A673 (cell line): ENCODE measurements around the gene HS3ST5. TPM values are rescaled to one million over a fixed set of nuclear protein-coding genes. Genes with fewer than 3 reads are reported as not detected.
"Not testable (repeated sequence)": the region's sequence is repeated elsewhere in the genome, so short reads cannot be mapped to it uniquely, and the experiment has no call there.

Experiments
- BruUV-seq: library from RNA; stranded (reverse); fragments of 400-500 nt; replicated peaks from 2 replicates; lab custom pipeline; 2021; lab: Mats Ljungman, UMichigan
- CTCF ChIA-PET: fragments of 300-600 bp; sonication (Branson Sonifier 250); formaldehyde crosslinking; loops from one replicate; lab custom pipeline; 2022; ENCODE audit warnings: antibody characterized with exemption; lab: Charles Lee
- POLR2A ChIA-PET: fragments of 300-600 bp; sonication (Branson Sonifier 250); formaldehyde crosslinking; loops from one replicate; lab custom pipeline; 2022; ENCODE audit warnings: antibody characterized with exemption; ENCODE audit not compliant: low non-redundant PET; lab: Charles Lee
- DNase-seq: peaks from one replicate; pipeline ENCODE4 v3.0.0-alpha.2; 2015; ENCODE audit warnings: low spot score
- H3K27ac ChIP-seq: fragments of 200-600 bp; sonication (generic); 2 replicates; pipeline ENCODE4 v1.5.1; 2016; ENCODE audit warnings: mixed run types, low read depth, mild to moderate bottlenecking, mixed read lengths, antibody characterized with exemption, low read length; ENCODE audit not compliant: poor library complexity, severe bottlenecking
- H3K27me3 ChIP-seq: fragments of 200-600 bp; sonication (generic); replicated peaks from 2 replicates; pipeline ENCODE4 v1.6.1; 2017; ENCODE audit warnings: mixed run types, low read depth, mild to moderate bottlenecking, mixed read lengths, antibody characterized with exemption, low read length; ENCODE audit not compliant: insufficient read depth, poor library complexity
- H3K36me3 ChIP-seq: fragments of 200-600 bp; sonication (generic); 2 replicates; pipeline ENCODE4 v1.6.1; 2016; ENCODE audit warnings: mixed run types, mild to moderate bottlenecking, mixed read lengths, antibody characterized with exemption, low read length; ENCODE audit not compliant: insufficient read depth, poor library complexity, severe bottlenecking
- H3K4me1 ChIP-seq: fragments of 200-600 bp; sonication (generic); 2 replicates; pipeline ENCODE4 v1.6.1; 2017; ENCODE audit warnings: mixed run types, mild to moderate bottlenecking, mixed read lengths, antibody characterized with exemption, low read length; ENCODE audit not compliant: insufficient read depth, poor library complexity, severe bottlenecking
- H3K4me3 ChIP-seq: fragments of 200-600 bp; sonication (generic); 2 replicates; pipeline ENCODE4 v1.5.1; 2016; ENCODE audit warnings: low read depth, mixed run types, mild to moderate bottlenecking, mixed read lengths, low read length; ENCODE audit not compliant: poor library complexity, severe bottlenecking
- H3K9me3 ChIP-seq: fragments of 200-600 bp; sonication (generic); 2 replicates; pipeline ENCODE4 v1.6.1; 2016; ENCODE audit warnings: mixed run types, low read depth, mild to moderate bottlenecking, mixed read lengths, antibody characterized with exemption, low read length; ENCODE audit not compliant: poor library complexity, severe bottlenecking
- EZH2 ChIP-seq: fragments of 200-600 bp; sonication (generic); IDR thresholded peaks from 2 replicates; pipeline ENCODE4 v1.6.1; 2017; ENCODE audit warnings: borderline replicate concordance, low read depth, mild to moderate bottlenecking, mixed read lengths, antibody characterized with exemption, low read length; ENCODE audit not compliant: poor library complexity, severe bottlenecking
- intact Hi-C: fragments of 100-400 bp; cut with micrococcal nuclease; formaldehyde crosslinking; loops from one replicate; pipeline ENCODE4 v1.10.0; 2022; ENCODE audit not compliant: unreplicated experiment
- total RNA-seq: library from RNA; stranded (reverse); gene quantifications from 2 replicates; pipeline ENCODE4 v1.2.3, GENCODE V29; 2021
- TF ChIP-seq, protein P1 (sequence below): fragments of 300-800, 200-600 bp; sonication (generic); conservative IDR thresholded peaks from 2 replicates; pipeline ENCODE4 v1.5.1; 2017; ENCODE audit warnings: low read depth, mild to moderate bottlenecking, antibody characterized with exemption, low read length, moderate library complexity, mixed read lengths

HS3ST5 gene
- total RNA-seq, 1 experiment from 2014 or later, result not detected

DNA sequence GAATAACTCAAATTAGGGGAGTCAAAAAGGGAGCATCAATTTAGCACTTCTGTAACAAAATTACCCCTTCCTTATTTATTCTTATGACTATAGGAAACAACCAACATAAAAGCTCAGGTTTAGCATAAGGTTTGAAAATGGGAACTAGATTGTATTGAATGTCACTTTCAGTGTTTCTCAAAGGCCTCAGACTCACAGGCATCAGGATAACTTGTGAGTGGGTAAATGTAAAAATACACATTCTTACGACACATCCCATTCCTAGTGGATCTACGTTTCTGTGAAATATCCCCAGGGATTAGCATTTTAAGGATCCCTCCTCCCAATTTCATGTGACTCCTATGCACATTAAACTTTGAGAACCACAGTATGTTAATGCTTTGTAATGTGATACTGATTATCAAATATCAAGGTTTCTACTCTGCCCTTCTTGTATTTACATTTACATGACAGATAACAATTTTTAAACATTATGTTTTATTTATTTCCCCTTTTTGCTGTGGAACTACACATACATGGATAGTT lies 114.8 kb downstream of the HS3ST5 start:
- TF ChIP-seq, protein P1, sequence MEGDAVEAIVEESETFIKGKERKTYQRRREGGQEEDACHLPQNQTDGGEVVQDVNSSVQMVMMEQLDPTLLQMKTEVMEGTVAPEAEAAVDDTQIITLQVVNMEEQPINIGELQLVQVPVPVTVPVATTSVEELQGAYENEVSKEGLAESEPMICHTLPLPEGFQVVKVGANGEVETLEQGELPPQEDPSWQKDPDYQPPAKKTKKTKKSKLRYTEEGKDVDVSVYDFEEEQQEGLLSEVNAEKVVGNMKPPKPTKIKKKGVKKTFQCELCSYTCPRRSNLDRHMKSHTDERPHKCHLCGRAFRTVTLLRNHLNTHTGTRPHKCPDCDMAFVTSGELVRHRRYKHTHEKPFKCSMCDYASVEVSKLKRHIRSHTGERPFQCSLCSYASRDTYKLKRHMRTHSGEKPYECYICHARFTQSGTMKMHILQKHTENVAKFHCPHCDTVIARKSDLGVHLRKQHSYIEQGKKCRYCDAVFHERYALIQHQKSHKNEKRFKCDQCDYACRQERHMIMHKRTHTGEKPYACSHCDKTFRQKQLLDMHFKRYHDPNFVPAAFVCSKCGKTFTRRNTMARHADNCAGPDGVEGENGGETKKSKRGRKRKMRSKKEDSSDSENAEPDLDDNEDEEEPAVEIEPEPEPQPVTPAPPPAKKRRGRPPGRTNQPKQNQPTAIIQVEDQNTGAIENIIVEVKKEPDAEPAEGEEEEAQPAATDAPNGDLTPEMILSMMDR, result no peak
- no peak for TF ChIP-seq EZH2
- no peak for DNase-seq
- no peak overlapping the region for H3K4me3 ChIP-seq
- no peaks in the 10 kb centered on the region for H3K36me3 ChIP-seq
- no peak overlapping the region for H3K27ac ChIP-seq
- H3K27me3 ChIP-seq, result no peaks in the 10 kb centered on the region
- no peaks in the 10 kb centered on the region for H3K9me3 ChIP-seq
- no TSS peak for BruUV-seq
- intact Hi-C loops, result no loop called here
- ChIA-PET CTCF (no interaction called here), POLR2A (no interaction called here)
- no peaks in the 10 kb centered on the region for H3K4me1 ChIP-seq

DNA sequence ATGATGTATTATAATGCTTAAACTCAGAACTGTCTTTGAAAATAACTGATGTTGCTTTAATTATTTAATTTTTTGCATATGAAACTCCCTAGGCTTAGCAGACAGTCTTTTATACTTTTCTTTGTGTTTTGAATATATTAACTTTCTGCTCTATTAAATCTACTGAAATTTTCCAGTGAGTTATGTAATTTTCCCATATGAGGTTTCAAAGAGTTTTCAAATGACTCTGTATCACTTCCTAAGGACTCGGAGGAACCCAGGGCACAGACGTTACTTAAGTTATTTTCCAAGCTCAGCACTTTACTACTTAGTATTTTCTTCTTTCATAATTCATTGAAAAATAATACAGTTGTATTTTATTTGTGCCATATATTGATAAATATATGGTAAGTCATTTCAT lies 122.6 kb downstream of the HS3ST5 start:
- DNase-seq, result no peak
- Histone ChIP-seq H3K4me1 (no peaks in the 10 kb centered on the region), H3K4me3 (no peak overlapping the region), H3K36me3 (no peaks in the 10 kb centered on the region), H3K9me3 (no peaks in the 10 kb centered on the region), H3K27me3 (no peaks in the 10 kb centered on the region), H3K27ac (no peak overlapping the region)
- POLR2A ChIA-PET, result interaction anchor here (0.6 kb wide), 1 partner anchor 20 kb away, joined by 3 read pairs; no protein-coding TSS in a partner anchor
- CTCF ChIA-PET, result no interaction called here
- no TSS peak for BruUV-seq
- TF ChIP-seq, protein P1, result no peak
- TF ChIP-seq EZH2, result no peak
- intact Hi-C loops, result no loop called here

DNA sequence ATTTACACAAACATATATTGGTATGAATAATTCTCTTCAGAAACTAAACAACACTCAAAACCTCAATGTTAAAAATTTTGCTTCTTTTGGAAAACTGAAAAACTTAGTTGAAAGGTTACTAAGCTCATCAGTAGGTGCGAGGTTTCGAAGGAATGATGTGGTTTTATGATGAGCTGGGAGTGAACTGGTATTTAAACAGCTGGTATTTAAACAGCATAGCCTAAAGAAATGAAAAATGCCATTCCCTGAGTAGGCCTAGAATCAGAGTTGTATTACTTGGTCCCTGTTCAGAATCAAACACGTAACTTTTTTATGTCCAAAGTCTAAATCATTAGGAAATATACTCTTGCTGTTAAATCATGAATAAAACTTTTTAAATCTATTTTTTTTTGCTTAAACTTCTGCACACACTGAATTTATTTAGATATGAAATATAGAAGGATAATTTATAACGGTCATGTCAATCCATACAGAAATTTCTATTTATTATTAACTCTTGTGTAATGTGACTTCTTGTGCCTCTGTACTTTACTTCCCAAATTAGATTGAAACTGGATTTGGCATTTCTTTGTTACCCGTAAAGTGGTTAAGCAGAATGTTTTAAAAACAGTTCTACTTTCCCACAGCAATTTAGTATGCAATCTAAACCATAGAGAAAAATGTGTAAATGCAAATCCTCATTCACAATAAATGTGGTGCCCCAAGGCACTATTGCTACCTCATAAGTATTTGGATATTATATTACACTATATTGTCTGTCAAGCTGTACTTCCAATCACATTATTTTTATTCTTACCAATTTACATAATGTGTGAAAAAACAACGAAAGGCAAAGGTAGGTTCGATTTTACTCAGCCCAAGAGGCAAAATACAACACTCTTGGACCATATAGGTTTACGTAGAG lies 124.1 kb downstream of the HS3ST5 start:
- Histone ChIP-seq H3K27me3 (no peaks in the 10 kb centered on the region), H3K4me3 (no peak overlapping the region), H3K9me3 (no peaks in the 10 kb centered on the region), H3K4me1 (no peaks in the 10 kb centered on the region), H3K36me3 (no peaks in the 10 kb centered on the region), H3K27ac (no peak overlapping the region)
- no peak for DNase-seq
- intact Hi-C loops, result no loop called here
- CTCF ChIA-PET, result no interaction called here
- BruUV-seq, result no TSS peak
- TF ChIP-seq EZH2, result no peak
- TF ChIP-seq, protein P1, result no peak
- POLR2A ChIA-PET, result no interaction called here

DNA sequence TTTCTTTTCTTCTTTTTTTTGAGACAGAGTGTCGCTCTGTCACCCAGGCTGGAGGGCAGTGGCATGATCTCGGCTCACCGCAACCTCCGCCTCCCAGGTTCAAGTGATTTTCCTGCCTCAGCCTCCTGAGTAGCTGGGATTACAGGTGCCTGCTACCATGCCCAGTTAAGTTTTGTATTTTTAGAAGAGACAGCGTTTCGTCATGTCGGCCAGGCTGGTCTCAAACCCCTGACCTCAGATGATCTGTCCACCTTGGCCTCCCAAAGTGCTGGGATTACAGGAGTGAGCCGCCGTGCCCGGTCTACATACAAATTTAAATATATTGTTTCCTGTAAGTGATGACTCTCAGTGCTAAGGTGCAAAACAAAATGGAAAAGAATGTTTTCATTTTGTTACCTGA lies 124.8 kb downstream of the HS3ST5 start:
- H3K27me3 ChIP-seq, H3K4me3 ChIP-seq, CTCF ChIA-PET, H3K27ac ChIP-seq, BruUV-seq, H3K4me1 ChIP-seq, DNase-seq, intact Hi-C loops, POLR2A ChIA-PET, H3K9me3 ChIP-seq, H3K36me3 ChIP-seq: not testable (repeated sequence)
